ENCODE measurements around the gene PHF5A. TPM values are rescaled to one million over a fixed set of nuclear protein-coding genes. Genes with fewer than 3 reads are reported as not detected.
A peak's percentile ranks its signal among the peaks of the same experiment; 100 is the strongest.

The PHF5A gene
- total and polyA plus RNA-seq, 4 donors = 28.9 to 89.6 (median 40.0) TPM

DNA sequence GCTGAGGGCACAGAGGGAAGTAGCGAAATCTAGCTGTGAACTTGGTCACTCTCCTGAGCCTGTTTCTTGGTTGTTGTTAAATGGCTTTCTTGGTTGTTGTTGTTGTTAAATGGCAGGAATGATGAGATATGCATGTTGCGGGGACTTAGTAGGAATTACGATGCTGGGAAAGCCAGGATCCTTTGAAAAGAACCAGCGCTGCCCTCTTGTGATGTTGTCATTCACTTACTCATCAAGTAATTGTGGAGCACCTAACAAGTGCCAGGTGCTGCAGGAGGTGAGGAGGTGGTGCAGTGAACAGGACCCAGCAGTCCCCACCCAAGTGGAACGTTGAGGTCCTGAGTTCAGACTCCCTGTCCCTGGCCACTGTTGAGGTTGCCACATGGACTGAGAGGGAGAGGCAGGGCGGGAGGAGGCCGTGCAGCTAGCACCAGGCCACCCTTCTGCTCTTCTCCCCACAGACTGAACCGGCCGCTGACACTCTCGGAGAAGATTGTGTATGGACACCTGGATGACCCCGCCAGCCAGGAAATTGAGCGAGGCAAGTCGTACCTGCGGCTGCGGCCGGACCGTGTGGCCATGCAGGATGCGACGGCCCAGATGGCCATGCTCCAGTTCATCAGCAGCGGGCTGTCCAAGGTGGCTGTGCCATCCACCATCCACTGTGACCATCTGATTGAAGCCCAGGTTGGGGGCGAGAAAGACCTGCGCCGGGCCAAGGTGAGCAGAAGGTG, 39.0 kb upstream of the PHF5A start:
- no peak overlapping the region for H3K9ac ChIP-seq (ENCODE audit: insufficient read depth in 1 of 2, low read length in 2 of 2)
- 93 to 94% methylated on average over 23 of the region's 23 CpGs for WGBS, 2 donors
- ATAC-seq (ENCODE audit: insufficient read depth, low FRiP score) = no peak

DNA sequence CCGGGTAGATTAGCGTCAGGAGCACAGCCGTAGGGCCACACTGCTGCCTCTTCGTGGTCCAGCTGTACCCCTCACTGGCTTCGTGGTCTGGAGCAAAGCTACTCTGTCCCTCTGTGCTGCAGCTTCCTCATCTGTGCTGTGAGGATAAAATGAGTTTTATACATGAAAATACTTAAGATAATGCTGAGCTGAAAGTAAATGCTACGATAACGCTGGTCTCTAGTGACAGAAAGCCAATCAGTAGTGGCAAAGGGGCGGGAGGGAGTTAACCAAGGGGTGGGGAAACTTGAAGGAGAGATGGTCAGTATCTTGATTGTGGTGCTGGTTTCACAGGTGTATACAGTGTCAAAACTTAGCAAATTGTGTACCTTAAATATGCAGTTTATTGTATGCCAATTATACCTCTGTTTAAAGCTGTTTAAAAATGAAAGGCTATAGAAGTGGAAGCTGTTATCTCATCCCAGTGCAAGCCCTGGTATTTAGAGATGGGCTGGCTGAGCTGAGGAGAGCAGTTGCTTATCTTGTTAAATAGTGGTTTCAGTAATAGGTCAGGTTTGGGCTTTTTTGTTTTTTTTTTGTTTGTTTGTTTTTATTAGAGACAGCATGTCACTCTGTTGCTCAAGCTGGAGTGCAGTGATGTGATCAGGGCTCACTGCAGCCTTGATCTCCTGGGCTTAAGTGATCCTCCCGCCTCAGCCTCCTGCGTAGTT, 37.2 kb upstream of the PHF5A start:
- H3K4me1 ChIP-seq (ENCODE audit: control insufficient read depth in 5 of 5, insufficient read depth in 5 of 5, low read length in 5 of 5) = no peaks in the 10 kb centered on the region
- H3K36me3 ChIP-seq (ENCODE audit: control insufficient read depth in 4 of 4, insufficient read depth in 4 of 4, low read length in 4 of 4) = peaks cover 16 to 45% (median 28%) of the 10 kb centered on the region in 4 donors
- no peak overlapping the region for H3K27ac ChIP-seq (ENCODE audit: low read depth in 1 of 2, low read length in 1 of 2)
- H3K4me3 ChIP-seq = no peak overlapping the region
- 95 to 98% methylated on average over 10 of the region's 10 CpGs for WGBS, 2 donors
- no peak for ATAC-seq (ENCODE audit: insufficient read depth, low FRiP score)
- no peaks in the 10 kb centered on the region for H3K27me3 ChIP-seq (ENCODE audit: control insufficient read depth in 3 of 3, insufficient read depth in 3 of 3, low read length in 2 of 3)
- no peak overlapping the region for H3K9ac ChIP-seq (ENCODE audit: insufficient read depth in 1 of 2, low read length in 2 of 2)
- DNase-seq = no peak
- TF ChIP-seq, protein P1, sequence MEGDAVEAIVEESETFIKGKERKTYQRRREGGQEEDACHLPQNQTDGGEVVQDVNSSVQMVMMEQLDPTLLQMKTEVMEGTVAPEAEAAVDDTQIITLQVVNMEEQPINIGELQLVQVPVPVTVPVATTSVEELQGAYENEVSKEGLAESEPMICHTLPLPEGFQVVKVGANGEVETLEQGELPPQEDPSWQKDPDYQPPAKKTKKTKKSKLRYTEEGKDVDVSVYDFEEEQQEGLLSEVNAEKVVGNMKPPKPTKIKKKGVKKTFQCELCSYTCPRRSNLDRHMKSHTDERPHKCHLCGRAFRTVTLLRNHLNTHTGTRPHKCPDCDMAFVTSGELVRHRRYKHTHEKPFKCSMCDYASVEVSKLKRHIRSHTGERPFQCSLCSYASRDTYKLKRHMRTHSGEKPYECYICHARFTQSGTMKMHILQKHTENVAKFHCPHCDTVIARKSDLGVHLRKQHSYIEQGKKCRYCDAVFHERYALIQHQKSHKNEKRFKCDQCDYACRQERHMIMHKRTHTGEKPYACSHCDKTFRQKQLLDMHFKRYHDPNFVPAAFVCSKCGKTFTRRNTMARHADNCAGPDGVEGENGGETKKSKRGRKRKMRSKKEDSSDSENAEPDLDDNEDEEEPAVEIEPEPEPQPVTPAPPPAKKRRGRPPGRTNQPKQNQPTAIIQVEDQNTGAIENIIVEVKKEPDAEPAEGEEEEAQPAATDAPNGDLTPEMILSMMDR (IDR thresholded peaks at IDR 0.05; ENCODE audit: control extremely low read depth, extremely low read depth) = no peak
- no peaks in the 10 kb centered on the region for H3K9me3 ChIP-seq (ENCODE audit: control insufficient read depth in 4 of 4, insufficient read depth in 3 of 4, low read length in 3 of 4)

More for the DNA sequence above, 39.0 kb upstream of the PHF5A start:
- H3K27me3 ChIP-seq (ENCODE audit: control insufficient read depth in 3 of 3, insufficient read depth in 3 of 3, low read length in 2 of 3) = no peaks in the 10 kb centered on the region
- H3K4me3 ChIP-seq = no peak overlapping the region
- H3K27ac ChIP-seq (ENCODE audit: low read depth in 1 of 2, low read length in 1 of 2) = no peak overlapping the region
- no peaks in the 10 kb centered on the region for H3K4me1 ChIP-seq (ENCODE audit: control insufficient read depth in 5 of 5, insufficient read depth in 5 of 5, low read length in 5 of 5)
- H3K9me3 ChIP-seq (ENCODE audit: control insufficient read depth in 4 of 4, insufficient read depth in 3 of 4, low read length in 3 of 4) = no peaks in the 10 kb centered on the region
- DNase-seq = no peak
- TF ChIP-seq, protein P1 (IDR thresholded peaks at IDR 0.05; ENCODE audit: control extremely low read depth, extremely low read depth) = no peak
- peaks cover 9 to 38% (median 19%) of the 10 kb centered on the region in 4 donors for H3K36me3 ChIP-seq (ENCODE audit: control insufficient read depth in 4 of 4, insufficient read depth in 4 of 4, low read length in 4 of 4)

GRCh38 chr22:41504816-41505215, 36.3 kb upstream of the PHF5A start:
- ATAC-seq (ENCODE audit: insufficient read depth, low FRiP score) (no peak), DNase-seq (no peak)
- H3K4me1 ChIP-seq (ENCODE audit: control insufficient read depth in 5 of 5, insufficient read depth in 5 of 5, low read length in 5 of 5) = no peaks in the 10 kb centered on the region
- no peak overlapping the region for H3K4me3 ChIP-seq
- WGBS, 2 donors = 76 to 87% methylated on average over 4 of the region's 4 CpGs
- peaks cover 18 to 43% (median 26%) of the 10 kb centered on the region in 4 donors for H3K36me3 ChIP-seq (ENCODE audit: control insufficient read depth in 4 of 4, insufficient read depth in 4 of 4, low read length in 4 of 4)
- no peaks in the 10 kb centered on the region for H3K9me3 ChIP-seq (ENCODE audit: control insufficient read depth in 4 of 4, insufficient read depth in 3 of 4, low read length in 3 of 4)
- no peaks in the 10 kb centered on the region for H3K27me3 ChIP-seq (ENCODE audit: control insufficient read depth in 3 of 3, insufficient read depth in 3 of 3, low read length in 2 of 3)
- H3K9ac ChIP-seq (ENCODE audit: insufficient read depth in 1 of 2, low read length in 2 of 2) = no peak overlapping the region
- TF ChIP-seq, protein P1 (IDR thresholded peaks at IDR 0.05; ENCODE audit: control extremely low read depth, extremely low read depth) = no peak
- peak overlapping the region in 1 of 2 donors; percentile 63 for H3K27ac ChIP-seq (ENCODE audit: low read depth in 1 of 2, low read length in 1 of 2)
